Measurements from ENCODE around the gene ELFN1.

- TF ChIP-seq POLR2A (IDR thresholded peaks at IDR 0.05) = no peak
- TF ChIP-seq CTCF (IDR thresholded peaks at IDR 0.05) = no peak
Observed at GRCh38 chr7:1748076-1748838, 78.2 kb downstream of the ELFN1 start.

All from esophagus squamous epithelium (tissue), 4 donors.